GM23338 (cell line): ENCODE measurements around the gene TMEM250. TPM values are rescaled to one million over a fixed set of nuclear protein-coding genes. Genes with fewer than 3 reads are reported as not detected.

ENCODE experiments used
- ATAC-seq: fragments of 200-7000 bp; cut with Tn5 transposase; 3 replicates; pipeline ENCODE4 v1.9.1; 2020
- DNase-seq: peaks from one replicate; pipeline ENCODE4 v3.0.0-alpha.2; 2015; ENCODE audit warnings: low spot score
- H2AFZ ChIP-seq: fragments of 200-600 bp; sonication (generic); 2 replicates; pipeline ENCODE4 v1.8.0; 2016; ENCODE audit warnings: antibody characterized with exemption, mild to moderate bottlenecking, moderate library complexity
- H3F3A ChIP-seq: fragments of 200-600 bp; sonication (generic); replicated peaks from 2 replicates; pipeline ENCODE4 v1.8.0; 2017; ENCODE audit warnings: antibody characterized with exemption, mixed run types, low read depth
- H3K27ac ChIP-seq: fragments of 200-600 bp; sonication (generic); 2 replicates; pipeline ENCODE4 v1.6.1; 2016; ENCODE audit warnings: low read depth
- H3K27me3 ChIP-seq: fragments of 200-600 bp; sonication (generic); 2 replicates; pipeline ENCODE4 v1.8.0; 2016; ENCODE audit warnings: mild to moderate bottlenecking, mixed run types, moderate library complexity; ENCODE audit not compliant: insufficient read depth
- H3K36me3 ChIP-seq: fragments of 200-600 bp; sonication (generic); 2 replicates; pipeline ENCODE4 v1.8.0; 2016; ENCODE audit warnings: mild to moderate bottlenecking; ENCODE audit not compliant: insufficient read depth
- H3K4me1 ChIP-seq: fragments of 200-600 bp; sonication (generic); 2 replicates; pipeline ENCODE4 v1.8.0; 2016; ENCODE audit warnings: mild to moderate bottlenecking, moderate library complexity; ENCODE audit not compliant: insufficient read depth
- H3K4me2 ChIP-seq: fragments of 200-600 bp; sonication (generic); 2 replicates; pipeline ENCODE4 v1.7.1; 2017; ENCODE audit warnings: mixed run types
- H3K4me3 ChIP-seq: fragments of 200-600 bp; sonication (generic); 2 replicates; pipeline ENCODE4 v1.6.1; 2016; ENCODE audit warnings: mixed run types
- H3K79me2 ChIP-seq: fragments of 200-600 bp; sonication (generic); replicated peaks from 2 replicates; pipeline ENCODE4 v1.8.0; 2017; ENCODE audit warnings: mild to moderate bottlenecking; ENCODE audit not compliant: insufficient read depth
- H3K9me2 ChIP-seq: fragments of 200-600 bp; sonication (generic); 2 replicates; pipeline ENCODE4 v1.8.0; 2017; ENCODE audit not compliant: insufficient read depth
- H4K20me1 ChIP-seq: fragments of 200-600 bp; sonication (generic); replicated peaks from 2 replicates; pipeline ENCODE4 v1.8.0; 2017; ENCODE audit warnings: mild to moderate bottlenecking; ENCODE audit not compliant: insufficient read depth
- H3K27ac Mint-ChIP-seq: 2 replicates; pipeline ENCODE4 v1.8.0; 2020; ENCODE audit warnings: inconsistent platforms, mild to moderate bottlenecking, moderate library complexity, mixed read lengths
- H3K27me3 Mint-ChIP-seq: 3 replicates; pipeline ENCODE4 v1.8.0; 2022; ENCODE audit warnings: low read depth, mild to moderate bottlenecking, moderate library complexity, mixed read lengths, inconsistent platforms; ENCODE audit not compliant: insufficient read depth, poor library complexity
- H3K36me3 Mint-ChIP-seq: 3 replicates; pipeline ENCODE4 v1.8.0; 2021; ENCODE audit warnings: low read depth, mild to moderate bottlenecking, inconsistent platforms, moderate library complexity, mixed read lengths
- H3K4me1 Mint-ChIP-seq: 3 replicates; pipeline ENCODE4 v1.8.0; 2020; ENCODE audit warnings: mild to moderate bottlenecking, inconsistent platforms, mixed read lengths
- H3K4me3 Mint-ChIP-seq: 3 replicates; pipeline ENCODE4 v1.8.0; 2021; ENCODE audit warnings: moderate library complexity, mild to moderate bottlenecking, inconsistent platforms, mixed read lengths
- H3K9me3 Mint-ChIP-seq: 3 replicates; pipeline ENCODE4 v1.8.0; 2020; ENCODE audit warnings: moderate library complexity, mild to moderate bottlenecking, inconsistent platforms, mixed read lengths
- CTCF ChIP-seq, 2 experiments: fragments of 200-600 bp in 1 of 2; sonication (generic) in 1 of 2; conservative IDR thresholded peaks; 2 replicates each; pipeline versions ENCODE4 v1.5.1 to v1.6.1; 2016 to 2017; ENCODE audit warnings: antibody characterized with exemption in 2 of 2, low read depth in 2 of 2, mild to moderate bottlenecking in 2 of 2, moderate library complexity in 1 of 2
- ETS1 ChIP-seq: IDR thresholded peaks from 2 replicates; pipeline ENCODE4 v1.6.1; 2016; ENCODE audit warnings: antibody characterized with exemption
- EZH2 ChIP-seq: fragments of 200-600 bp; sonication (generic); IDR thresholded peaks from one replicate; pipeline ENCODE4 v1.8.0; 2017; ENCODE audit warnings: antibody characterized with exemption, mild to moderate bottlenecking, low read depth; ENCODE audit not compliant: unreplicated experiment
- EZH2phosphoT487 ChIP-seq: fragments of 200-600 bp; sonication (generic); IDR thresholded peaks from one replicate; pipeline ENCODE4 v1.8.1; 2018; ENCODE audit warnings: antibody characterized with exemption; ENCODE audit not compliant: unreplicated experiment
- JUNB ChIP-seq: IDR thresholded peaks from one replicate; pipeline ENCODE4 v1.6.1; 2016; ENCODE audit warnings: antibody characterized with exemption; ENCODE audit not compliant: unreplicated experiment
- NANOG ChIP-seq: IDR thresholded peaks from 2 replicates; pipeline ENCODE4 v1.6.1; 2016; ENCODE audit warnings: antibody characterized with exemption, borderline replicate concordance
- POLR2AphosphoS5 ChIP-seq: IDR thresholded peaks from 2 replicates; pipeline ENCODE4 v1.6.1; 2016; ENCODE audit warnings: antibody characterized with exemption, low read depth
- REST ChIP-seq: IDR thresholded peaks from one replicate; pipeline ENCODE4 v1.6.1; 2018; ENCODE audit warnings: antibody characterized with exemption; ENCODE audit not compliant: unreplicated experiment
- STAT1 ChIP-seq: IDR thresholded peaks from one replicate; pipeline ENCODE4 v1.6.1; 2016; ENCODE audit warnings: antibody characterized with exemption; ENCODE audit not compliant: unreplicated experiment
- ZNF114 ChIP-seq: fragments of 250-450 bp; sonication (Bioruptor Pico); IDR thresholded peaks from 2 replicates; pipeline ENCODE4 v1.5.0; 2020; ENCODE audit warnings: mild to moderate bottlenecking, moderate library complexity
- ZNF331 ChIP-seq: fragments of 250-450 bp; sonication (Bioruptor Pico); IDR thresholded peaks from 2 replicates; pipeline ENCODE4 v1.5.0; 2020; ENCODE audit warnings: low read depth, mild to moderate bottlenecking, moderate library complexity
- polyA plus RNA-seq: library from polyadenylated mRNA; unstranded; fragments of >200 nt; fragmentation: Nextera tagmentation; extraction: Ambion mirVana; gene quantifications from 2 replicates; pipeline ENCODE4 v1.2.1, GENCODE V29; 2016
- total RNA-seq: library from RNA; depleted of rRNA; stranded (reverse); fragments of >200 nt; shearing (Covaris generic); gene quantifications from 2 replicates; pipeline ENCODE4 v1.2.3, GENCODE V29; 2014
- TF ChIP-seq, protein P1 (sequence below): fragments of 250-450 bp; sonication (Bioruptor Pico); IDR thresholded peaks from 2 replicates; pipeline ENCODE4 v1.5.0; 2020; ENCODE audit warnings: mild to moderate bottlenecking, moderate library complexity

TMEM250 gene
- total and polyA plus RNA-seq, 2 experiments from 2014 or later, result 12.2 to 39.2 TPM

- TF ChIP-seq ETS1, result no peak
- no peak for TF ChIP-seq POLR2AphosphoS5
- TF ChIP-seq JUNB, result no peak
Observed at GRCh38 chr9:136104916-136105315, 13.8 kb downstream of the TMEM250 start (continued).

DNA sequence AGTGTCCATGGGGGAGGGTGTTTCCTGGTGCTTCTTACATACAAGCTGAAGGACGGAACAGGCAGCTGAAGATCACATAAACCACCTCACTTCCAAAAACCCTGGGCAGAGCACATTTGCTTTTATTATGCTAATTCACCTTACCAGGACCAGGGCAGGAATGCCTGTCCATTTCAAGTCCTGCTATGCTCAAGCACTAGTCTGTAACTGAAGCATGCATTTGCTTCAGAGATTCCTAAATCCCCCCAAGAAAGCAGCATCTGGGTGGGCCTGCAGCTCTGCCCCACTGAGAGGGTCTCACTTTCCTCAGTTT lies 14.2 kb downstream of the TMEM250 start:
- Mint-ChIP-seq H3K36me3 (no peaks in the 10 kb centered on the region), H3K27ac (no peak overlapping the region), H3K9me3 (no peaks in the 10 kb centered on the region), H3K4me3 (no peak overlapping the region), H3K4me1 (peaks cover 59% of the 10 kb centered on the region), H3K27me3 (peaks cover 29% of the 10 kb centered on the region)
- H3K27me3 ChIP-seq, result no peaks in the 10 kb centered on the region
- peaks cover 52% of the 10 kb centered on the region for H3K4me1 ChIP-seq
- H3F3A ChIP-seq, result 0 out of 2 replicates have a peak, but pooled peaks cover 4% of the 10 kb centered on the region
- no peaks in the 10 kb centered on the region for H3K9me2 ChIP-seq
- H3K36me3 ChIP-seq, result no peaks in the 10 kb centered on the region
- H4K20me1 ChIP-seq, result no peaks in the 10 kb centered on the region
- H3K4me2 ChIP-seq, result peak overlapping the region; percentile 67
- H3K27ac ChIP-seq, result no peak overlapping the region
- H2AFZ ChIP-seq, result no peak overlapping the region
- H3K79me2 ChIP-seq, result no peaks in the 10 kb centered on the region
- peak overlapping the region; percentile 18; the same call in 1 of the 2 replicates for H3K4me3 ChIP-seq
- DNase-seq (no peak), ATAC-seq (peak; percentile 2; the same call in 2 of the 3 replicates)
- no peak for TF ChIP-seq CTCF (conservative IDR thresholded peaks at IDR 0.05; ENCODE audit: low read depth in 2 of 2)
- TF ChIP-seq ETS1, result no peak
- no peak for TF ChIP-seq STAT1
- no peak for TF ChIP-seq EZH2
- TF ChIP-seq ZNF331 (CRISPR knock-in tag), result no peak
- TF ChIP-seq NANOG, result no peak
- no peak for TF ChIP-seq ZNF114 (CRISPR knock-in tag)
- TF ChIP-seq REST, result no peak
- TF ChIP-seq, protein P1, sequence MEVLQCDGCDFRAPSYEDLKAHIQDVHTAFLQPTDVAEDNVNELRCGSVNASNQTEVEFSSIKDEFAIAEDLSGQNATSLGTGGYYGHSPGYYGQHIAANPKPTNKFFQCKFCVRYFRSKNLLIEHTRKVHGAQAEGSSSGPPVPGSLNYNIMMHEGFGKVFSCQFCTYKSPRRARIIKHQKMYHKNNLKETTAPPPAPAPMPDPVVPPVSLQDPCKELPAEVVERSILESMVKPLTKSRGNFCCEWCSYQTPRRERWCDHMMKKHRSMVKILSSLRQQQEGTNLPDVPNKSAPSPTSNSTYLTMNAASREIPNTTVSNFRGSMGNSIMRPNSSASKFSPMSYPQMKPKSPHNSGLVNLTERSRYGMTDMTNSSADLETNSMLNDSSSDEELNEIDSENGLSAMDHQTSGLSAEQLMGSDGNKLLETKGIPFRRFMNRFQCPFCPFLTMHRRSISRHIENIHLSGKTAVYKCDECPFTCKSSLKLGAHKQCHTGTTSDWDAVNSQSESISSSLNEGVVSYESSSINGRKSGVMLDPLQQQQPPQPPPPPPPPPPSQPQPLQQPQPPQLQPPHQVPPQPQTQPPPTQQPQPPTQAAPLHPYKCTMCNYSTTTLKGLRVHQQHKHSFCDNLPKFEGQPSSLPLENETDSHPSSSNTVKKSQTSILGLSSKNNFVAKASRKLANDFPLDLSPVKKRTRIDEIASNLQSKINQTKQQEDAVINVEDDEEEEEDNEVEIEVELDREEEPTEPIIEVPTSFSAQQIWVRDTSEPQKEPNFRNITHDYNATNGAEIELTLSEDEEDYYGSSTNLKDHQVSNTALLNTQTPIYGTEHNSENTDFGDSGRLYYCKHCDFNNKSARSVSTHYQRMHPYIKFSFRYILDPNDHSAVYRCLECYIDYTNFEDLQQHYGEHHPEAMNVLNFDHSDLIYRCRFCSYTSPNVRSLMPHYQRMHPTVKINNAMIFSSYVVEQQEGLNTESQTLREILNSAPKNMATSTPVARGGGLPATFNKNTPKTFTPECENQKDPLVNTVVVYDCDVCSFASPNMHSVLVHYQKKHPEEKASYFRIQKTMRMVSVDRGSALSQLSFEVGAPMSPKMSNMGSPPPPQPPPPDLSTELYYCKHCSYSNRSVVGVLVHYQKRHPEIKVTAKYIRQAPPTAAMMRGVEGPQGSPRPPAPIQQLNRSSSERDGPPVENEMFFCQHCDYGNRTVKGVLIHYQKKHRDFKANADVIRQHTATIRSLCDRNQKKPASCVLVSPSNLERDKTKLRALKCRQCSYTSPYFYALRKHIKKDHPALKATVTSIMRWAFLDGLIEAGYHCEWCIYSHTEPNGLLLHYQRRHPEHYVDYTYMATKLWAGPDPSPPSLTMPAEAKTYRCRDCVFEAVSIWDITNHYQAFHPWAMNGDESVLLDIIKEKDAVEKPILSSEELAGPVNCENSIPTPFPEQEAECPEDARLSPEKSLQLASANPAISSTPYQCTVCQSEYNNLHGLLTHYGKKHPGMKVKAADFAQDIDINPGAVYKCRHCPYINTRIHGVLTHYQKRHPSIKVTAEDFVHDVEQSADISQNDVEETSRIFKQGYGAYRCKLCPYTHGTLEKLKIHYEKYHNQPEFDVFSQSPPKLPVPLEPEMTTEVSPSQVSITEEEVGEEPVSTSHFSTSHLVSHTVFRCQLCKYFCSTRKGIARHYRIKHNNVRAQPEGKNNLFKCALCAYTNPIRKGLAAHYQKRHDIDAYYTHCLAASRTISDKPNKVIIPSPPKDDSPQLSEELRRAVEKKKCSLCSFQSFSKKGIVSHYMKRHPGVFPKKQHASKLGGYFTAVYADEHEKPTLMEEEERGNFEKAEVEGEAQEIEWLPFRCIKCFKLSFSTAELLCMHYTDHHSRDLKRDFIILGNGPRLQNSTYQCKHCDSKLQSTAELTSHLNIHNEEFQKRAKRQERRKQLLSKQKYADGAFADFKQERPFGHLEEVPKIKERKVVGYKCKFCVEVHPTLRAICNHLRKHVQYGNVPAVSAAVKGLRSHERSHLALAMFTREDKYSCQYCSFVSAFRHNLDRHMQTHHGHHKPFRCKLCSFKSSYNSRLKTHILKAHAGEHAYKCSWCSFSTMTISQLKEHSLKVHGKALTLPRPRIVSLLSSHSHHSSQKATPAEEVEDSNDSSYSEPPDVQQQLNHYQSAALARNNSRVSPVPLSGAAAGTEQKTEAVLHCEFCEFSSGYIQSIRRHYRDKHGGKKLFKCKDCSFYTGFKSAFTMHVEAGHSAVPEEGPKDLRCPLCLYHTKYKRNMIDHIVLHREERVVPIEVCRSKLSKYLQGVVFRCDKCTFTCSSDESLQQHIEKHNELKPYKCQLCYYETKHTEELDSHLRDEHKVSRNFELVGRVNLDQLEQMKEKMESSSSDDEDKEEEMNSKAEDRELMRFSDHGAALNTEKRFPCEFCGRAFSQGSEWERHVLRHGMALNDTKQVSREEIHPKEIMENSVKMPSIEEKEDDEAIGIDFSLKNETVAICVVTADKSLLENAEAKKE (CRISPR knock-in tag), result no peak
- TF ChIP-seq EZH2phosphoT487, result no peak
- no peak for TF ChIP-seq JUNB
- no peak for TF ChIP-seq POLR2AphosphoS5
